ENCODE measurements around the gene TSTD1.

Gene TSTD1

DNA sequence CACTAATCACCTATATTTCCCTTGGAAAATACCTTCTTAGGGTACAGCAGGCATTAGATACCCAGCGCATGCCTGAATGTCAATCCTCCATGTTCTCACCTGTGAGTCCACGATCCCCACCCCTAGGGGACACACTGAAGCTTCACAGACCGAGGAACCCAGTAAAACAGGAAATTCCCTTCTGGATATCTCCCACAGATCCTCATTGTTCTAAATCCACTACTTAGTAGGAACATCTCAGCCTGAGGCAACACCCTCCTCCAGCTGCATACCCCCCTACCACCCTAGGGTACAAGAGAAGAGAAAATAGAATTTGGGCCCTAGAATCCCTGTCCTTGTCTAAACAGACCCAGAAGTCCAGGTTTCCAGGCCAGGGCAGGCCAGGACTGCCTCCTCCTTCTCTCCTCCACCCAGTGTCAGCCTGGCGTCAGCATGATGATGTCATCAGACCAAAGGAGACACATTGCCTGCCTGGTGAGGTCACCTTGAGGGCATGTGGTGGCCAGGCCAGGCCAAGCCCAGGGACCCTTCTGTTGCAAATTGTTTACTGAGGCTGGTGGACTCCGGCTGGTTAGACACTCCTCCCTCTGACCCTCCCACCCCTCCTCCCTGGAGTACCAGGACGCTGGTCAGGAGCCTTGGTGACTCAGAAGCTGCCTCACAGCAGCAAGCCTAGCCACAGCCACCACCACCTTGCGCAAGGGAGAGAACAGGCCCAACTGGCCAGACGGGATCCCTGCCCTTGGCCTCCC is 44.4 kb upstream of the TSTD1 start:
- no peak for DNase-seq (ENCODE audit: low read depth, low spot score)
- CTCF ChIA-PET = interaction anchor here (1.0 to 7.8 kb wide), 6 partner anchors 11 to 93 kb away, joined by 3 to 82 read pairs (median 19); partner anchors contain the start of gene KLHDC9
- H3K4me3 ChIP-seq (ENCODE audit: low read depth, low read length) = no peak overlapping the region
- TF ChIP-seq, protein P1, sequence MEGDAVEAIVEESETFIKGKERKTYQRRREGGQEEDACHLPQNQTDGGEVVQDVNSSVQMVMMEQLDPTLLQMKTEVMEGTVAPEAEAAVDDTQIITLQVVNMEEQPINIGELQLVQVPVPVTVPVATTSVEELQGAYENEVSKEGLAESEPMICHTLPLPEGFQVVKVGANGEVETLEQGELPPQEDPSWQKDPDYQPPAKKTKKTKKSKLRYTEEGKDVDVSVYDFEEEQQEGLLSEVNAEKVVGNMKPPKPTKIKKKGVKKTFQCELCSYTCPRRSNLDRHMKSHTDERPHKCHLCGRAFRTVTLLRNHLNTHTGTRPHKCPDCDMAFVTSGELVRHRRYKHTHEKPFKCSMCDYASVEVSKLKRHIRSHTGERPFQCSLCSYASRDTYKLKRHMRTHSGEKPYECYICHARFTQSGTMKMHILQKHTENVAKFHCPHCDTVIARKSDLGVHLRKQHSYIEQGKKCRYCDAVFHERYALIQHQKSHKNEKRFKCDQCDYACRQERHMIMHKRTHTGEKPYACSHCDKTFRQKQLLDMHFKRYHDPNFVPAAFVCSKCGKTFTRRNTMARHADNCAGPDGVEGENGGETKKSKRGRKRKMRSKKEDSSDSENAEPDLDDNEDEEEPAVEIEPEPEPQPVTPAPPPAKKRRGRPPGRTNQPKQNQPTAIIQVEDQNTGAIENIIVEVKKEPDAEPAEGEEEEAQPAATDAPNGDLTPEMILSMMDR (IDR thresholded peaks at IDR 0.05; ENCODE audit: insufficient read depth, low read length, missing control alignments) = no peak
- POLR2A ChIA-PET = no interaction called here

DNA sequence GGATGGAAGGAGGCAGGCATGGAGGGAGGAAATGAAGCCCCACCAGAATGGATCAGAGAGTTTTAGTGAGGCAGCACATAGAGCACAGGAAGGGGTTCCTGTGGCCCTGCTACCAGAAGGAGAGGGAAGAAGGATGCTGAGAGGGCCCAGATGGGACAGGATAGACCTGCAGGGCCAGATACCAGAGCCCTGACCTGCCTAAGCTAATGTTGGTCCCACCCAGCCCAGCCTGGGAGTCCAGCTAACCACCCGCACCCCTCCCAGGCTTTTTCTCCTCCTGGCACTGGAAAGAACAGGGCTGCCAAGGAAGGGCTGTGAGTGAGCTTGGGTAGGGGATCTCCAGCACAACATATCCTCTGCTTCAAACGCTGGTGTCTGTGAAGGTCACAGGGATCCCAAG is 43.7 kb upstream of the TSTD1 start:
- DNase-seq (ENCODE audit: low read depth, low spot score) = no peak
- H3K4me3 ChIP-seq (ENCODE audit: low read depth, low read length) = no peak overlapping the region
- POLR2A ChIA-PET = no interaction called here
- TF ChIP-seq, protein P1 (IDR thresholded peaks at IDR 0.05; ENCODE audit: insufficient read depth, low read length, missing control alignments) = no peak
- CTCF ChIA-PET = interaction anchor here (1.0 to 7.8 kb wide), 6 partner anchors 11 to 92 kb away, joined by 3 to 82 read pairs (median 11); partner anchors contain the start of gene KLHDC9

DNA sequence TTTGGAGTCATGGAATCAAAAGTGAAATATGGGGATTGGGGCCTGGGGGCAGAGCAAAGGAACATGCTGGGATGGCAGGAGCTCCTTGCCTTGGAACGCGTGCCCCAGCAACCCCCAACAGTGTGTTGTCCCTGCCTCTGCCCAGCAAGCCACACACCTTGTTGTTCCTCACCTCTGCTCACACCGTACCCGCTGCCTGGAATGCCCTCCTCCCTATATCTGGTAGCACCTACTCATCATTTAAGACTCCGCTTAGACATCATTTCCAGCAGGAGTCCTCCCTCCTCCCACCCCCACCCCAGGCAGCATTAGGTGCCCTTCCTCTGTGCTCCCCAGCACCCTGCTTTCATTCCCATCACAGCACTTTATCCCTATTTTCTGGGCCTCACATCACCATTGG is 42.8 kb upstream of the TSTD1 start:
- DNase-seq (ENCODE audit: low read depth, low spot score) = no peak
- TF ChIP-seq, protein P1 (IDR thresholded peaks at IDR 0.05; ENCODE audit: insufficient read depth, low read length, missing control alignments) = no peak
- no peak overlapping the region for H3K4me3 ChIP-seq (ENCODE audit: low read depth, low read length)
- POLR2A ChIA-PET = no interaction called here
- CTCF ChIA-PET = interaction anchor here (2.0 to 5.4 kb wide), 3 partner anchors 10 to 15 kb away, joined by 16 to 19 read pairs (median 19); no protein-coding TSS in a partner anchor

DNA sequence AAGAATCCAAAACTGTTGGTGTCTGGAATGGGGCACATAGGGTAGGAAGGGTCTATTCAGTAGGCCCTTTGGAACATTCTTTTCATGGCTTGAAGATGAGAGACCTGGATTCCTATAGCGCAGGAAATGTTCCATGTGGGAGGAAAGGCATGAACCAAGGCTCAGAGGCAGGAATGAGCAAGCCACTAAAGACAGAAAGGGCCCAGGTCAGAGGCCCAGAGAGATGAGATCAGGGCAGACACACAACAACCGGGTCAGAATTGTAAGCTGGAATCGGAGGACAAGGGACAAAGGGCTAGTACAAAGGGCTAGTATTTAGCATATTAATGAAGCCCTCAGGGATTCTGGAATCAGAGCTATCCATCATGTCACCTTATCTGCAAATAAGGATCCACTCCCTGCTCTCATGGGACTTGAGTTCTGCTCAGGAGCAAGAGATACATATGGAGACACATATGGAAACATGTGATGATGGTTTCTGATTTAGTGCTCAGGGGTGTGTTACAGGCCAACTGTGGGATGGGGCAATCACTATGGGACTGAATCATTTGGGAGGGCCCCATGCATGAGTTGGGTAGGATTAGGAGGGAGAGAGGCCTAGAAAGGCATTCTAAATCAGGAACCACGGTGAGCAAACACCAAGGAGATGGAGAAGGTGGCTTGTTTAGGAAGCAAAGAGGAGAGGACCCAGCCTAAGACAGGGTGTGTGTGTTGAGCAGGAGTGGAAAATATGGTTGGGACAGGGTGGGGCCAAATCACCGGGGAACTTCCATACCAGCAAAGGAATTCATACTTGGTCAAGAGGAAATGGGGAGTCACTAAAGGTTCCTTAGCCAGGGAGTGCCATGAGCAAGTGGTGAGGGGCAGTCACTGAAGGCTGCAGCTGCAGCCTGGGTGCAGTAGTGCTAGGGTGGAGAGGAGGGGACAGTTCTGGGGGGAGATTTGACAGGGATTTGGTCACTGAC is 42.0 kb upstream of the TSTD1 start:
- H3K4me3 ChIP-seq (ENCODE audit: low read depth, low read length) = no peak overlapping the region
- ChIA-PET POLR2A (interaction anchor here (0.6 kb wide), 1 partner anchor 979 kb away, joined by 3 read pairs; no protein-coding TSS in a partner anchor), CTCF (interaction anchor here (0.6 to 5.4 kb wide), 6 partner anchors 9 to 83 kb away, joined by 3 to 19 read pairs (median 10); no protein-coding TSS in a partner anchor)
- TF ChIP-seq, protein P1 (IDR thresholded peaks at IDR 0.05; ENCODE audit: insufficient read depth, low read length, missing control alignments) = no peak
- DNase-seq (ENCODE audit: low read depth, low spot score) = no peak

DNA sequence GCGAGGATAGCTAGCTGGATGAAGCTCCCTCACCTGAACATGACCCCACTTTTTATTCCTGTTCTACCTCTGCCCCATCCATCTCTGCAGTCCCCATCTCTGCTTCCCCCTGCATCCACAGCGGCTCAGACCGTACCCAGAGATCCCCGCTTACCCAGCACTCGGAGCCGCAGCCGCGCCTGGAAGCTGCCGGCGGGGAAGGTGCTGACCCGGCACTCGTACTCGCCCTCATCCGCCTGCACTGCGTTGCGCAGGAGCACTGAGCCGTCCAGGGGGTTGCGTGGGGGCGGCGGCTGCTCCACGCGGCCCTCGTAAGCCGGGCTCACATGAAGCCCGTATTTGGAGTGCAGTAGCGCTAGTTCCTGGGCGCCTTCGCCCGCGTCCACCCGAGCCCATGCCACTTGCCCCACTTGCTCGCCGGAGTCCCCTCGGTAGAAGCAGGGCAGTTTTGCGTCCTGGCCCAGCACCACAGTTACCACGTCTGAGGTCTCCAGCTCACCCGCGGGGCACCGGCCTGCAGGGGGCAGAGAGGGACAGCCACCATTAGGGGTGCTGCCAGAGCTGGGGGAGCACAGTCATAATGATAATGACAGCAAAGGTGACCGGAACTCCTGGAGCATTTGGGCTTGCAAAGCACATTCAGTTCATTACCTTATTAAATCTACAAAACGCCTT is 40.8 kb upstream of the TSTD1 start:
- no peak for DNase-seq (ENCODE audit: low read depth, low spot score)
- TF ChIP-seq, protein P1 (IDR thresholded peaks at IDR 0.05; ENCODE audit: insufficient read depth, low read length, missing control alignments) = no peak
- POLR2A ChIA-PET = no interaction called here
- no peak overlapping the region for H3K4me3 ChIP-seq (ENCODE audit: low read depth, low read length)
- CTCF ChIA-PET = interaction anchor here (0.6 to 5.4 kb wide), 10 partner anchors 8 to 88 kb away, joined by 3 to 19 read pairs (median 4); partner anchors contain the start of genes PPOX and USF1

Data from AG04449 (cell line).